ENCODE data around the gene EEFSEC.
A peak's percentile ranks its signal among the peaks of the same experiment; 100 is the strongest.

The EEFSEC gene

DNA sequence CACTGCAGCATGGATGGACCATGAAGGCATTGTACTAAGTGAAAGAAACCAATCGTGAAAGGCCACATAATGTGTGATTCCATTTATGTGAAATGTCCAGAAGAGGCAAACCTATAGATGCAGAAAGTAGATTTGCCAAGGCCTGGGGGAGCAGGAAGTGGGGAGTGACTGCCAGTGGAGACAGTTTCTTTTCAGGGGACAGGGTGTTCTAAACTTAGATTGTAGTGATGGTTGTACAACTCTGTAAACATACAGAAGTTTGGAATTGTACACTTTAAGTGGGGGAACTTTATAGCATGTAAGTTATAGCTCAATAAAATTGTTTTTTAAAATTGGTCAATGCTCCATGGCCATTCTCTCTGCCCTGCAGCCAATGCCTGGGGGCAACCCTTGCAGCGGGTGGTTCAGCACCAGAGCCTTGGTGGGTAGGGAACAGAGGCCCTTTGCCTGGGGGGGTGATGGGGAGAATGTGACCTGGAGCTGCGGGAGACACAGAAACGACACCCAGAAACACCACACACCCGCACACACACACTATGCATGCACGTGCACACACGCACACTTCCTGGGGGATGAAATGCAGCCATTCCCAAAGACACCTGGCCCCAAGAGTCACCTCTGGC is 270.4 kb downstream of the EEFSEC start:
- no peak overlapping the region for H3K4me3 ChIP-seq (ENCODE audit: low read depth, low read length)
- no peak for TF ChIP-seq CTCF (IDR thresholded peaks at IDR 0.05; ENCODE audit: borderline replicate concordance, insufficient read depth, low read depth, low read length)

DNA sequence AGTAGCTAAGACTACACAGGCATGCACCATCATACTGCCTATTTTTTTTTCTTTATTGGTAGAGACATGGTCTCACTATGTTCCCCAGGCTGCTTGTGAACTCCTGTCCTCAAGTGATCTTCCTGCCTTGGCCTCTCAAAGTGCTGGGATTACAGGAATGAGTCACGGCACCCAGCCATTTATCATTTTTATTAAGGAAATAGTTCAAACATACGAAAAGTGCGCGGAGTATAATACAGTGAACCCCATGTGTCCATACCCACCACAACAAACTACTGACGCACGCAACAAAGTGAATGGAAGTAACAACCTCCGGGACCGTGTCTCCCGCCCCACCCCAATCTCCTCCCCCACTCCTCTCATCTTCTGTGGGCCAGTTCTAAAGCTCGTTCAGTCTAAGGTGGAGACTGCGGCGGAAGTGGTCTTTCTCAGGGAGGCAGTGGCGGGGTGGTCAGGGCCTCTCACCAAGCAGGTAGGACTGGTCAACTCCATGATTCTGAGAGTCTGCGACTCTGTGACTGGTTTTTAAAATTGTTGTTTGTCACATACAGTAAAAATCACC is 271.3 kb downstream of the EEFSEC start:
- TF ChIP-seq CTCF (IDR thresholded peaks at IDR 0.05; ENCODE audit: borderline replicate concordance, insufficient read depth, low read depth, low read length) = no peak
- H3K4me3 ChIP-seq (ENCODE audit: low read depth, low read length) = no peak overlapping the region

DNA sequence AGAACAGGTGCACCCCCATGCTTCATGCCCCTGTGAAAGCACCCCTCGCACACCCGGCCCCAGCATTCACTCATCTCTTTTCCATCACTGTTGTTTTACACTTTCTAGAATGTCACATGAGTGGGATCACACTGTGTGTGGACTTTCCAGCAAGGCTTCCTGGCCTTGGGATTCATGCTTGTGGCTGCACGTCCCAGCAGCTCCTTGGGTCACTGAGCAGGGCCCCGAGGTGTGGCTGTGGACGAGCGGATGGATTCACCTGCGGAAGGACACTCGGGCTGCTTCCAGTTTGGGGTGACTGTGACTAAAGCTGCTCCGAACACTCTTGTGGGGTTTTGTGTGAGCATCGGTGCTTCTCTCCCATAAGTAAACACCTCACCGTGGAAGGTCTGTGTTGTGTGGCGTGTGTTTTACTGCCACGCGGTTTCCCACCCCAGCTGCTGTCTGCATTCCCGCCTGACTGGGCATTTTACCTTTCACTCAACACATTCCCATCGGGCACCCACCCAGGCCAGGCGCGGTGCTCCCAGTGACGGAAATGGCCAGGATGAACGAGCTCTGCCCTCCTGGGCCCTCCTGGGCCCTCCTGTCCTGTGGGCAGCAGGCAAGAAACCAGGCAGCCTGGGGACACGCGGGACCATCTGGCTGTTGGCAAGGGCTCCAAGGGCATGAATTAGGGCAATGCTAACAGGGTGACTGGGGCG is 272.0 kb downstream of the EEFSEC start:
- no peak overlapping the region for H3K4me3 ChIP-seq (ENCODE audit: low read depth, low read length)
- TF ChIP-seq CTCF (IDR thresholded peaks at IDR 0.05; ENCODE audit: borderline replicate concordance, insufficient read depth, low read depth, low read length) = no peak

- H3K4me3 ChIP-seq (ENCODE audit: low read depth, low read length) = no peak overlapping the region
These were observed 272.5 kb downstream of the EEFSEC start for GRCh38 chr3:128425846-128426127.

DNA sequence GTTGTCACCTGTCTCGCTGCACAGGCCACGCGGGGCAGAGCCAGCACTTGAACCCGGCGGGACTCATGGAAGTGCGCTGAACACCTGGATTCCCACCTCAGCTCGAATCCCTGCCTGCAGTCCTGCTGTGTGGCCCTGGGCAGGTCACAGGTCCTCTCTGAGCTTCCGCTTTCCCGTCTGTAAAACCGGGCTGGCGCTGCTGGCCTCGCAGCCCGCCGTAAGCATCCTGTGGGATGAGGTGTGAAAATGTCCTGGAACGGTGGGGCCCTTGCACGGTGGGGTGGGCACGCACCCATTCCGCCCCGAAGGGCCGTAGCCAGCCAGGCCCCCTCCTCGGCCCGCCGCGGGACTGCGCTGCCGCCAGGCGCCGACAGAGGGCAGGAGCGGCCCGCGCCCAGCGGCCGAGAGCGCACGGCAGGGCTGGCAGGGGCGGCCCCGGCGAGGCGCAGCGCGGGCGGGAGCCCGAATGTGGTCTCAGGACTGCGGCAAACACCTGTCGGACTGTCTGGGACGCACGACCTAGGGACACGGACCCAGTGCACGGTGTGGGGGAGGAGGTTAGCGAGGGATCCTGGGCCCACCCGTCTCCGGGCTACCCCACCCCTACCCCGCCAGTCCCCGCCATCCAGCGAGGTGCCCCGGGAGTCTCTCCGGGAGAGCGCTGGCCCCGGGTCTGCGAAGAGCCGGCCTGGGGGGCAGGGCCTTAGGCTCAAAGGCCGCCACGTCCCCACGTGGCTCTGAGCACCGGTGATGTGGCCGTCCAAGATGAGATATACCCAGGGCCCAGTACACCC is 273.0 kb downstream of the EEFSEC start:
- H3K4me3 ChIP-seq (ENCODE audit: low read depth, low read length) = no peak overlapping the region
- peak; percentile 98 for TF ChIP-seq CTCF (IDR thresholded peaks at IDR 0.05; ENCODE audit: borderline replicate concordance, insufficient read depth, low read depth, low read length)

More at GRCh38 chr3:128425846-128426127, 272.5 kb downstream of the EEFSEC start:
- no peak for TF ChIP-seq CTCF (IDR thresholded peaks at IDR 0.05; ENCODE audit: borderline replicate concordance, insufficient read depth, low read depth, low read length)

- H3K4me3 ChIP-seq (ENCODE audit: low read depth, low read length) = no peak overlapping the region
- TF ChIP-seq CTCF (IDR thresholded peaks at IDR 0.05; ENCODE audit: borderline replicate concordance, insufficient read depth, low read depth, low read length) = no peak
These were observed 274.0 kb downstream of the EEFSEC start for GRCh38 chr3:128427175-128427857.
